Measurements from ENCODE around the gene GARS1.

DNA sequence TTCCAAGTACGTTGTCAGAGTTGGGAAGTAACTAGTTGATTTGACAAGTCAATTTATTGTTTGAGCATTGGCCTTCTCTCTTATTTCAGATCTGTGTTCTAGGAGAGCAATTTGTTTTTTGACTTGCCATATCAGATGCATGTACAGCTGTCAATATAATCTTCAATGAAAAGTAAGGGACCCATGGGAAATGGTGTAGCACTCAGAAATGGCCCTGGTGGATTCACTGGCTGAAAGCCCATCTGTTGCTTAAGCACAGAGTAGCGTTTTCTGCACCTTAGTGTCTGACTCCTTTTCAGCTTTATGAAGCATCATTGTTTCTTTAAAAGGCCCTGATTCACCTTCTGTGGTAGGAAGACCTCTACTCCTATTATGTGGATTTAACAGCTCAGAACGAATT, 10.2 kb downstream of the GARS1 start:
- TF ChIP-seq, protein P1, sequence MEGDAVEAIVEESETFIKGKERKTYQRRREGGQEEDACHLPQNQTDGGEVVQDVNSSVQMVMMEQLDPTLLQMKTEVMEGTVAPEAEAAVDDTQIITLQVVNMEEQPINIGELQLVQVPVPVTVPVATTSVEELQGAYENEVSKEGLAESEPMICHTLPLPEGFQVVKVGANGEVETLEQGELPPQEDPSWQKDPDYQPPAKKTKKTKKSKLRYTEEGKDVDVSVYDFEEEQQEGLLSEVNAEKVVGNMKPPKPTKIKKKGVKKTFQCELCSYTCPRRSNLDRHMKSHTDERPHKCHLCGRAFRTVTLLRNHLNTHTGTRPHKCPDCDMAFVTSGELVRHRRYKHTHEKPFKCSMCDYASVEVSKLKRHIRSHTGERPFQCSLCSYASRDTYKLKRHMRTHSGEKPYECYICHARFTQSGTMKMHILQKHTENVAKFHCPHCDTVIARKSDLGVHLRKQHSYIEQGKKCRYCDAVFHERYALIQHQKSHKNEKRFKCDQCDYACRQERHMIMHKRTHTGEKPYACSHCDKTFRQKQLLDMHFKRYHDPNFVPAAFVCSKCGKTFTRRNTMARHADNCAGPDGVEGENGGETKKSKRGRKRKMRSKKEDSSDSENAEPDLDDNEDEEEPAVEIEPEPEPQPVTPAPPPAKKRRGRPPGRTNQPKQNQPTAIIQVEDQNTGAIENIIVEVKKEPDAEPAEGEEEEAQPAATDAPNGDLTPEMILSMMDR (conservative IDR thresholded peaks at IDR 0.05 in 1 of 2, IDR thresholded peaks at IDR 0.05 in 1 of 2; ENCODE audit: low read depth in 1 of 2, low read length in 2 of 2): no peak
- TF ChIP-seq EZH2 (IDR thresholded peaks at IDR 0.05; ENCODE audit: low read length, missing control alignments): no peak

Measured in fibroblast of lung (primary cell).